Neuron (in vitro differentiated cells): ENCODE measurements around the gene PITPNM3.

Experiments
- H2AFZ ChIP-seq: one replicate; pipeline ENCODE4 v1.6.1; 2013; ENCODE audit warnings: low read depth, mild to moderate bottlenecking, inconsistent platforms, low read length, moderate library complexity
- H3K27me3 ChIP-seq: one replicate; pipeline ENCODE4 v1.6.1; 2013; ENCODE audit warnings: low read length; ENCODE audit not compliant: insufficient read depth
- H3K36me3 ChIP-seq: one replicate; pipeline ENCODE4 v1.6.1; 2013; ENCODE audit warnings: low read length; ENCODE audit not compliant: insufficient read depth
- H3K4me1 ChIP-seq: one replicate; pipeline ENCODE4 v1.6.1; 2013; ENCODE audit warnings: low read length; ENCODE audit not compliant: insufficient read depth
- H3K4me3 ChIP-seq: 2 replicates; pipeline ENCODE4 v1.5.1; 2013; ENCODE audit warnings: mild to moderate bottlenecking, low read length, moderate library complexity
- H3K9me3 ChIP-seq: one replicate; pipeline ENCODE4 v1.6.1; 2013; ENCODE audit warnings: low read length

Gene PITPNM3

GRCh38 chr17:6524520-6524919 is 31.8 kb downstream of the PITPNM3 start:
- H3K27me3 ChIP-seq, result no peaks in the 10 kb centered on the region
- H3K36me3 ChIP-seq, result no peaks in the 10 kb centered on the region
- no peaks in the 10 kb centered on the region for H3K4me1 ChIP-seq
- peaks cover 3% of the 10 kb centered on the region for H3K9me3 ChIP-seq
- no peak overlapping the region for H2AFZ ChIP-seq
- no peak overlapping the region for H3K4me3 ChIP-seq

GRCh38 chr17:6523809-6524355 is 32.5 kb downstream of the PITPNM3 start:
- Histone ChIP-seq H3K27me3 (no peaks in the 10 kb centered on the region), H3K4me3 (no peak overlapping the region), H3K4me1 (no peaks in the 10 kb centered on the region), H3K36me3 (no peaks in the 10 kb centered on the region), H3K9me3 (peaks cover 3% of the 10 kb centered on the region), H2AFZ (no peak overlapping the region)

GRCh38 chr17:6523330-6523729 is 33.0 kb downstream of the PITPNM3 start:
- H3K4me1 ChIP-seq, result no peaks in the 10 kb centered on the region
- H3K27me3 ChIP-seq, result no peaks in the 10 kb centered on the region
- peaks cover 3% of the 10 kb centered on the region for H3K9me3 ChIP-seq
- no peak overlapping the region for H2AFZ ChIP-seq
- no peak overlapping the region for H3K4me3 ChIP-seq
- no peaks in the 10 kb centered on the region for H3K36me3 ChIP-seq

GRCh38 chr17:6521586-6521985 is 34.8 kb downstream of the PITPNM3 start:
- Histone ChIP-seq H3K36me3 (no peaks in the 10 kb centered on the region), H3K9me3 (peaks cover 3% of the 10 kb centered on the region), H2AFZ (no peak overlapping the region), H3K27me3 (no peaks in the 10 kb centered on the region), H3K4me1 (no peaks in the 10 kb centered on the region), H3K4me3 (no peak overlapping the region)

GRCh38 chr17:6517062-6517461 is 39.3 kb downstream of the PITPNM3 start:
- peaks cover 3% of the 10 kb centered on the region for H3K9me3 ChIP-seq
- H3K4me1 ChIP-seq, result no peaks in the 10 kb centered on the region
- H3K4me3 ChIP-seq, result no peak overlapping the region
- no peaks in the 10 kb centered on the region for H3K27me3 ChIP-seq
- no peak overlapping the region for H2AFZ ChIP-seq
- H3K36me3 ChIP-seq, result no peaks in the 10 kb centered on the region

GRCh38 chr17:6514371-6514770 is 42.0 kb downstream of the PITPNM3 start:
- no peak overlapping the region for H2AFZ ChIP-seq
- H3K9me3 ChIP-seq, result no peaks in the 10 kb centered on the region
- H3K4me3 ChIP-seq, result no peak overlapping the region
- H3K36me3 ChIP-seq, result no peaks in the 10 kb centered on the region
- H3K4me1 ChIP-seq, result peaks cover 7% of the 10 kb centered on the region
- no peaks in the 10 kb centered on the region for H3K27me3 ChIP-seq

GRCh38 chr17:6512552-6512951 is 43.8 kb downstream of the PITPNM3 start:
- no peaks in the 10 kb centered on the region for H3K36me3 ChIP-seq
- H3K9me3 ChIP-seq, result no peaks in the 10 kb centered on the region
- no peak overlapping the region for H3K4me3 ChIP-seq
- H2AFZ ChIP-seq, result no peak overlapping the region
- peaks cover 7% of the 10 kb centered on the region for H3K4me1 ChIP-seq
- no peaks in the 10 kb centered on the region for H3K27me3 ChIP-seq

GRCh38 chr17:6510321-6510977 is 45.9 kb downstream of the PITPNM3 start:
- H2AFZ ChIP-seq, result no peak overlapping the region
- no peak overlapping the region for H3K4me3 ChIP-seq
- H3K27me3 ChIP-seq, result no peaks in the 10 kb centered on the region
- H3K9me3 ChIP-seq, result no peaks in the 10 kb centered on the region
- no peaks in the 10 kb centered on the region for H3K36me3 ChIP-seq
- H3K4me1 ChIP-seq, result peaks cover 7% of the 10 kb centered on the region

- no peak overlapping the region for H3K4me3 ChIP-seq
- no peaks in the 10 kb centered on the region for H3K27me3 ChIP-seq
- peaks cover 7% of the 10 kb centered on the region for H3K4me1 ChIP-seq
- no peaks in the 10 kb centered on the region for H3K9me3 ChIP-seq
- H2AFZ ChIP-seq, result no peak overlapping the region
- H3K36me3 ChIP-seq, result no peaks in the 10 kb centered on the region
Measured at GRCh38 chr17:6509921-6510320, 46.4 kb downstream of the PITPNM3 start.

- Histone ChIP-seq H3K4me1 (peaks cover 7% of the 10 kb centered on the region), H2AFZ (no peak overlapping the region)
Measured at GRCh38 chr17:6509031-6509771, 47.2 kb downstream of the PITPNM3 start.

GRCh38 chr17:6508519-6509030 is 47.8 kb downstream of the PITPNM3 start:
- H3K4me3 ChIP-seq, result no peak overlapping the region
- no peaks in the 10 kb centered on the region for H3K27me3 ChIP-seq
- H2AFZ ChIP-seq, result no peak overlapping the region
- peaks cover 7% of the 10 kb centered on the region for H3K4me1 ChIP-seq
- H3K36me3 ChIP-seq, result no peaks in the 10 kb centered on the region
- no peaks in the 10 kb centered on the region for H3K9me3 ChIP-seq

More at GRCh38 chr17:6509031-6509771, 47.2 kb downstream of the PITPNM3 start:
- Histone ChIP-seq H3K9me3 (no peaks in the 10 kb centered on the region), H3K27me3 (no peaks in the 10 kb centered on the region), H3K36me3 (no peaks in the 10 kb centered on the region), H3K4me3 (no peak overlapping the region)

- no peaks in the 10 kb centered on the region for H3K9me3 ChIP-seq
- H2AFZ ChIP-seq, result no peak overlapping the region
- peaks cover 7% of the 10 kb centered on the region for H3K4me1 ChIP-seq
- H3K27me3 ChIP-seq, result no peaks in the 10 kb centered on the region
- H3K4me3 ChIP-seq, result no peak overlapping the region
- H3K36me3 ChIP-seq, result no peaks in the 10 kb centered on the region
Measured at GRCh38 chr17:6508016-6508415, 48.3 kb downstream of the PITPNM3 start.

- H3K4me3 ChIP-seq, result no peak overlapping the region
- H3K36me3 ChIP-seq, result no peaks in the 10 kb centered on the region
- no peaks in the 10 kb centered on the region for H3K27me3 ChIP-seq
- H3K4me1 ChIP-seq, result peaks cover 7% of the 10 kb centered on the region
- H3K9me3 ChIP-seq, result no peaks in the 10 kb centered on the region
- no peak overlapping the region for H2AFZ ChIP-seq
Measured at GRCh38 chr17:6507535-6507934, 48.8 kb downstream of the PITPNM3 start.
